Mesothelial cell of epicardium (in vitro differentiated cells): ENCODE results near the gene PROB1. TPM values are rescaled to one million over a fixed set of nuclear protein-coding genes. Genes with fewer than 3 reads are reported as not detected.

Source experiments
- DNase-seq, 2 experiments: peaks; one replicate each; pipeline ENCODE4 v3.0.0; 2021; ENCODE audit warnings: low spot score in 2 of 2; ENCODE audit not compliant: unreplicated experiment in 2 of 2
- H3K27ac Mint-ChIP-seq: 2 replicates; pipeline ENCODE4 v1.8.0; 2021; ENCODE audit warnings: mixed read lengths
- H3K27me3 Mint-ChIP-seq: 2 replicates; pipeline ENCODE4 v1.8.0; 2021; ENCODE audit warnings: low read depth, mixed read lengths
- H3K36me3 Mint-ChIP-seq: 2 replicates; pipeline ENCODE4 v1.8.0; 2021; ENCODE audit warnings: mixed read lengths
- H3K4me1 Mint-ChIP-seq: 2 replicates; pipeline ENCODE4 v1.8.0; 2021; ENCODE audit warnings: mixed read lengths
- H3K4me3 Mint-ChIP-seq: 2 replicates; pipeline ENCODE4 v1.8.0; 2021; ENCODE audit warnings: mild to moderate bottlenecking, moderate library complexity, mixed read lengths
- H3K9me3 Mint-ChIP-seq: 2 replicates; pipeline ENCODE4 v1.8.0; 2021; ENCODE audit warnings: mixed read lengths
- total RNA-seq: library from RNA; stranded (reverse); gene quantifications from 3 replicates; pipeline ENCODE4 v1.2.1, GENCODE V29; 2021
- TF ChIP-seq, protein P1 (sequence below): fragments of 200-600 bp; sonication (generic); IDR thresholded peaks from one replicate; pipeline ENCODE4 v1.5.0; 2021; ENCODE audit warnings: antibody characterized with exemption; ENCODE audit not compliant: unreplicated experiment

PROB1 gene
- total RNA-seq, 1 donor from 2014 or later = 1.6 TPM

DNA sequence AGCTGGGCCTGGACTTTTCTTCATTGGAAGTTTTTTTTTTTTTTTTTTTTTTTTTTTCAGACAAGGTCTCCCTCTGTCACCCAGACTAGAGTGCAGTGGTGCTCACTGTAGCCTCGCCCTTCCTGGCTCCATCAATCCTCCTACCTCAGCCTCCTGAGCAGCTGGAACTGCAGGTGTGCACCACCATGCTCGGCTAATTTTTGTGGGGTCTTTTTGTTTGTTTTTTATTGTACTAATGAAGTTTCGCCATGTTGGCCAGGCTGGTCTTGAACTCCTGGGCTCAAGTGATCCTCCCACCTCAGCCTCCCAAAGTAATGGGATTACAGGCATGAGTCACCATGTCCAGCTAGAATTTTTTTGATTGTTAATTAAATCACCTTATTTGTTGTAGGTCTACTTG lies 40.8 kb upstream of the PROB1 start:
- H3K36me3 Mint-ChIP-seq = peaks cover 10% of the 10 kb centered on the region
- no peak for DNase-seq
- no peaks in the 10 kb centered on the region for H3K27me3 Mint-ChIP-seq
- H3K4me3 Mint-ChIP-seq = no peak overlapping the region
- no peak overlapping the region for H3K27ac Mint-ChIP-seq
- no peaks in the 10 kb centered on the region for H3K9me3 Mint-ChIP-seq
- peaks cover 15% of the 10 kb centered on the region for H3K4me1 Mint-ChIP-seq
- TF ChIP-seq, protein P1, sequence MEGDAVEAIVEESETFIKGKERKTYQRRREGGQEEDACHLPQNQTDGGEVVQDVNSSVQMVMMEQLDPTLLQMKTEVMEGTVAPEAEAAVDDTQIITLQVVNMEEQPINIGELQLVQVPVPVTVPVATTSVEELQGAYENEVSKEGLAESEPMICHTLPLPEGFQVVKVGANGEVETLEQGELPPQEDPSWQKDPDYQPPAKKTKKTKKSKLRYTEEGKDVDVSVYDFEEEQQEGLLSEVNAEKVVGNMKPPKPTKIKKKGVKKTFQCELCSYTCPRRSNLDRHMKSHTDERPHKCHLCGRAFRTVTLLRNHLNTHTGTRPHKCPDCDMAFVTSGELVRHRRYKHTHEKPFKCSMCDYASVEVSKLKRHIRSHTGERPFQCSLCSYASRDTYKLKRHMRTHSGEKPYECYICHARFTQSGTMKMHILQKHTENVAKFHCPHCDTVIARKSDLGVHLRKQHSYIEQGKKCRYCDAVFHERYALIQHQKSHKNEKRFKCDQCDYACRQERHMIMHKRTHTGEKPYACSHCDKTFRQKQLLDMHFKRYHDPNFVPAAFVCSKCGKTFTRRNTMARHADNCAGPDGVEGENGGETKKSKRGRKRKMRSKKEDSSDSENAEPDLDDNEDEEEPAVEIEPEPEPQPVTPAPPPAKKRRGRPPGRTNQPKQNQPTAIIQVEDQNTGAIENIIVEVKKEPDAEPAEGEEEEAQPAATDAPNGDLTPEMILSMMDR = no peak

DNA sequence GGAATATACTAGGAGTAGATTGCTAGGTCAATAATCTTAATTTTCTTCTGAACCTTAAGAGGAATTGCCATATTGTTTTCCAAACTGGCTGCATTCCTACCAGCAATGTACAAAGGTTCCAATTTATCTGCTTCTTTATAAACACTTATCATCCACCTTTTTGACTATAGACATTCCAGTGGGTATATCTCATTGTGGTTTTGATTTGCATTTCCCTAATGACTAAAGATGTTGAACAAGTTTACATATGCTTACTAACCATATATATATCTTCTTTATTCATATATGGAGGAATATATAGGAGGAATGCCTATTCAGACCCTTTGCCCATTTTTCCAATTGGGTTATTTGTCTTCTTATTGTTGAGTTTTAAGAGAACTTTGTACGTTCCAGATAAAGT lies 36.8 kb upstream of the PROB1 start:
- Mint-ChIP-seq H3K27me3 (no peaks in the 10 kb centered on the region), H3K4me3 (no peak overlapping the region), H3K27ac (no peak overlapping the region), H3K36me3 (peaks cover 28% of the 10 kb centered on the region), H3K4me1 (no peaks in the 10 kb centered on the region), H3K9me3 (no peaks in the 10 kb centered on the region)
- no peak for DNase-seq
- TF ChIP-seq, protein P1 = no peak

DNA sequence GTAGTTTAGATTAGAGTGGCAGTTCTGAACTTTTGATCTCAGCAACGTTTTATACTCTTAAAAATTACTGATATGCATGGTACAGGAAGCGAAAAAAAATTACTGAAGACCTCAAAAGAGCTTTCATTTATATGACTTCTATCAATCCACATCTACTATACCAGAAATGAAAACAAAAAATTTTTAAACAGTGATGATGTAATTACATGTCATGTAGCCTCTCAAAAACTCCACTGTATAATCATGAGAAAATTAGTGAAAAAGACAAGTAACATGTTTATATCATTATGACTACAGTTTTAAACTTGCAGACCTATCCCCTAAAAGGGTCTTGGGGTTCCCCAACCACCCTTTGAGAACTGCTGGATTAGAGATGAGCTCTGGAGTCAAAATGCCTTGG lies 35.1 kb upstream of the PROB1 start:
- Mint-ChIP-seq H3K4me3 (no peak overlapping the region), H3K27ac (no peak overlapping the region), H3K36me3 (peaks cover 27% of the 10 kb centered on the region), H3K4me1 (no peaks in the 10 kb centered on the region), H3K9me3 (no peaks in the 10 kb centered on the region), H3K27me3 (no peaks in the 10 kb centered on the region)
- no peak for DNase-seq
- TF ChIP-seq, protein P1 = no peak

DNA sequence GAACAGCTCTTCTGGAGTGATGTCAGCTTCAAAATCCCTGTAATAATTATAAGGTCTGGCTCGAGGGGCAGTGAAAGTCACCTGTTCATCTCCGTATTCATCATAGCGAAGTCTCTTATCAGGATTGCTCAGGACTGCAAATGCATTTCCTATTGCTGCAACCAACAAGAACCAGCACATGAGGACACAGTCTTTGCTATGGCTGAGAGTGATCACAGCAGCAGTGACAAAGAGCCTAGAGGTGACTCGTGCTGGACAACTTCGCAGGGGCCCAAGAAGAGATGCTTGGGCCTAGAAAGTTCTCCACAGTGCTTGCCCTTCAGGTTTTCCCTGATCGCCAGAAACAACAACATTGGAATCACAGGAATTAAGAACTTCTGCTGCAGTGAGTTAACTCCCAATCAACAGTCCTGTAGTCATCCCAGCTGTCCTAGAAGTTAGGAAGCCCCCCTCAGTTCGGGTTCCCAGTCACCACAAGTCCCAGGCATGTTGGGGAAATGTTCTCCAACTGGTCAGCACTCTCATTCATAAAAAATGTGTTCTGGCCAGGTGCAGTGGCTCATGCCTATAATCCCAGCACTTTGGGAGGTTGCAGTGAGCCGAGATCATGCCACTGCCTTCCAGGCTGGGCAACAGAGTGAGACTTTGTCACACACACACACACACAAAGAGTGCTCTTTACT lies 31.4 kb upstream of the PROB1 start:
- peaks cover 36% of the 10 kb centered on the region for H3K36me3 Mint-ChIP-seq
- no peak for DNase-seq
- no peak overlapping the region for H3K27ac Mint-ChIP-seq
- no peak overlapping the region for H3K4me3 Mint-ChIP-seq
- no peaks in the 10 kb centered on the region for H3K4me1 Mint-ChIP-seq
- H3K9me3 Mint-ChIP-seq = no peaks in the 10 kb centered on the region
- no peaks in the 10 kb centered on the region for H3K27me3 Mint-ChIP-seq
- TF ChIP-seq, protein P1 = no peak

DNA sequence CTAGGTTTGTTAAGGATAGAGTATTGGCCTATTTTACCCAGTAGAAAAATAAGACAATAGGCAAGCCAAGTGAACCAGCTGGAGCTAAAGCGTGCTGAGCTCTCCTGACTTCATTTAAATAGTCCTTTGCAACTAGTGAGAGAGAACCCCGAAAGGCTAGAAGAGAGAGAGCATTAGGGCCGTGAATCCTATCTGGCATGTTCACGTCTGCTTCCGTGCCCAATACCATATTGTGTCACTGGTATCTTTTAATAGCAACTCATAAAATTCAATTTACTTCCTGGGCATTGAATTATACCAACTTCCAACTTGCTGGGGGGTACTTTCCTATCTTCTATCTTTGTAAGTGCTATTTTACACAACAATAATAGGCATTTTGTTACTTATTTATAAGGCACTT lies 30.6 kb upstream of the PROB1 start:
- no peak for DNase-seq
- Mint-ChIP-seq H3K27me3 (no peaks in the 10 kb centered on the region), H3K27ac (no peak overlapping the region), H3K4me1 (no peaks in the 10 kb centered on the region), H3K36me3 (peaks cover 40% of the 10 kb centered on the region), H3K9me3 (no peaks in the 10 kb centered on the region), H3K4me3 (no peak overlapping the region)
- TF ChIP-seq, protein P1 = no peak
